ENCODE measurements around the gene ATP7A. TPM values are rescaled to one million over a fixed set of nuclear protein-coding genes. Genes with fewer than 3 reads are reported as not detected.
"Not testable (repeated sequence)": the region's sequence is repeated elsewhere in the genome, so short reads cannot be mapped to it uniquely, and the experiment has no call there.

The ATP7A gene
- total RNA-seq, 4 donors from 2014 or later, result 4.0 to 6.3 (median 5.1) TPM

GRCh38 chrX:77901506-77901905 is 9.0 kb upstream of the ATP7A start:
- no peaks in the 10 kb centered on the region for H3K9me3 ChIP-seq
- no peaks in the 10 kb centered on the region for H3K36me3 ChIP-seq
- in situ Hi-C loops (cut with MboI; ENCODE audit: low sequenced_read_pairs in 4 of 4) (loop anchor here in 3 of 4 donors (10.0 to 25.0 kb wide), 2 partner anchors 203 to 211 kb away; partner anchors contain the start of gene PGK1 (in 3 of the 3)), intact Hi-C loops (cut with DNase I; ENCODE audit: low total_unique reads) (loop anchor here (10.0 kb wide), 1 partner anchor 227 kb away; no protein-coding TSS in a partner anchor)
- peaks cover 0 to 18% of the 10 kb centered on the region in 2 donors for H3K4me1 ChIP-seq
- peak overlapping the region in 3 of 4 donors; percentile 53 to 77 (median 68) for H3K4me3 ChIP-seq
- ATAC-seq (no peak), DNase-seq (no peak)
- H3K27me3 ChIP-seq, result no peaks in the 10 kb centered on the region
- TF ChIP-seq CTCF (IDR thresholded peaks at IDR 0.05 in 4 of 5, conservative IDR thresholded peaks at IDR 0.05 in 1 of 5), result no peak
- TF ChIP-seq POLR2A (IDR thresholded peaks at IDR 0.05), result no peak
- H3K27ac ChIP-seq, result peak overlapping the region; percentile 79 to 90 (median 88)

- no peak overlapping the region for H3K27ac ChIP-seq
- DNase-seq (no peak), ATAC-seq (no peak)
- H3K9me3 ChIP-seq, result no peaks in the 10 kb centered on the region
- no peaks in the 10 kb centered on the region for H3K27me3 ChIP-seq
- no peaks in the 10 kb centered on the region for H3K36me3 ChIP-seq
- peaks cover 3 to 14% of the 10 kb centered on the region in 2 donors for H3K4me1 ChIP-seq
- peak overlapping the region in 1 of 4 donors; percentile 10 for H3K4me3 ChIP-seq
- TF ChIP-seq POLR2A (IDR thresholded peaks at IDR 0.05) (no peak), CTCF (IDR thresholded peaks at IDR 0.05 in 4 of 5, conservative IDR thresholded peaks at IDR 0.05 in 1 of 5) (no peak)
- in situ Hi-C loops (cut with MboI; ENCODE audit: low sequenced_read_pairs in 4 of 4) (loop anchor here in 2 of 4 donors (10.0 to 25.0 kb wide), 2 partner anchors 107 to 195 kb away; partner anchors contain the start of gene PGK1 (in 2 of the 2)), intact Hi-C loops (cut with DNase I; ENCODE audit: low total_unique reads) (no loop called here)
Observed at GRCh38 chrX:77917294-77917933, 6.9 kb downstream of the ATP7A start.

- DNase-seq (peak in 1 of 2 donors; percentile 4), ATAC-seq (peak; percentile 62 to 97)
- Histone ChIP-seq H3K4me3 (no peak overlapping the region), H3K4me1 (peaks cover 0 to 9% of the 10 kb centered on the region in 2 donors), H3K27me3 (no peaks in the 10 kb centered on the region), H3K9me3 (no peaks in the 10 kb centered on the region), H3K36me3 (no peaks in the 10 kb centered on the region), H3K27ac (no peak overlapping the region)
- in situ Hi-C loops (cut with MboI; ENCODE audit: low sequenced_read_pairs in 4 of 4), result loop anchor here in 2 of 4 donors (10.0 to 25.0 kb wide), 2 partner anchors 106 to 194 kb away; partner anchors contain the start of gene PGK1 (in 2 of the 2)
- intact Hi-C loops (cut with DNase I; ENCODE audit: low total_unique reads), result no loop called here
- no peak for TF ChIP-seq POLR2A (IDR thresholded peaks at IDR 0.05)
- no peak for TF ChIP-seq CTCF (IDR thresholded peaks at IDR 0.05 in 4 of 5, conservative IDR thresholded peaks at IDR 0.05 in 1 of 5)
Observed at GRCh38 chrX:77918568-77918967, 8.1 kb downstream of the ATP7A start.

GRCh38 chrX:77919370-77919769 is 8.9 kb downstream of the ATP7A start:
- intact Hi-C loops (cut with DNase I; ENCODE audit: low total_unique reads); ATAC-seq; DNase-seq; H3K4me3 ChIP-seq; H3K27ac ChIP-seq; H3K36me3 ChIP-seq; H3K4me1 ChIP-seq; H3K27me3 ChIP-seq; H3K9me3 ChIP-seq: not testable (repeated sequence)
- in situ Hi-C loops (cut with MboI; ENCODE audit: low sequenced_read_pairs in 4 of 4), result loop anchor here in 2 of 4 donors (10.0 to 25.0 kb wide), 2 partner anchors 105 to 193 kb away; partner anchors contain the start of gene PGK1 (in 2 of the 2)

GRCh38 chrX:77922787-77923186 is 12.3 kb downstream of the ATP7A start:
- intact Hi-C loops (cut with DNase I; ENCODE audit: low total_unique reads), result no loop called here
- H3K9me3 ChIP-seq, result no peaks in the 10 kb centered on the region
- peaks cover 0 to 9% of the 10 kb centered on the region in 2 donors for H3K4me1 ChIP-seq
- DNase-seq, result no peak
- in situ Hi-C loops (cut with MboI; ENCODE audit: low sequenced_read_pairs in 4 of 4), result loop anchor here in 2 of 4 donors (25.0 kb wide), 1 partner anchor 190 kb away; the partner anchor contains the start of gene PGK1 (in 2 of the 2)
- H3K27me3 ChIP-seq, result no peaks in the 10 kb centered on the region
- H3K36me3 ChIP-seq, result no peaks in the 10 kb centered on the region
- no peak for ATAC-seq
- H3K27ac ChIP-seq, result no peak overlapping the region
- no peak for TF ChIP-seq POLR2A (IDR thresholded peaks at IDR 0.05)
- no peak for TF ChIP-seq CTCF (IDR thresholded peaks at IDR 0.05 in 4 of 5, conservative IDR thresholded peaks at IDR 0.05 in 1 of 5)
- no peak overlapping the region for H3K4me3 ChIP-seq
